ENCODE data around the gene LY9. TPM values are rescaled to one million over a fixed set of nuclear protein-coding genes. Genes with fewer than 3 reads are reported as not detected.
A peak's percentile ranks its signal among the peaks of the same experiment; 100 is the strongest.

The LY9 gene
- total RNA-seq, 2 donors from 2014 or later, result 0.33 to 1.6 TPM

- no peaks in the 10 kb centered on the region for H3K36me3 ChIP-seq (replicated peaks in 1 of 2; ENCODE audit: insufficient read depth in 1 of 2, low read depth in 2 of 2)
- H3K4me3 ChIP-seq, result no peak overlapping the region
- no peak overlapping the region for H3K27ac ChIP-seq
- no peaks in the 10 kb centered on the region for H3K9me3 ChIP-seq
- peaks cover 24% of the 10 kb centered on the region for H3K4me1 ChIP-seq
- intact Hi-C loops (cut with DNase I), result no loop called here
- WGBS, 2 donors, result 54 to 72% methylated on average over 5 to 7 of the region's 7 CpGs
- no peak for TF ChIP-seq POLR2A (IDR thresholded peaks at IDR 0.05)
- TF ChIP-seq, protein P1, sequence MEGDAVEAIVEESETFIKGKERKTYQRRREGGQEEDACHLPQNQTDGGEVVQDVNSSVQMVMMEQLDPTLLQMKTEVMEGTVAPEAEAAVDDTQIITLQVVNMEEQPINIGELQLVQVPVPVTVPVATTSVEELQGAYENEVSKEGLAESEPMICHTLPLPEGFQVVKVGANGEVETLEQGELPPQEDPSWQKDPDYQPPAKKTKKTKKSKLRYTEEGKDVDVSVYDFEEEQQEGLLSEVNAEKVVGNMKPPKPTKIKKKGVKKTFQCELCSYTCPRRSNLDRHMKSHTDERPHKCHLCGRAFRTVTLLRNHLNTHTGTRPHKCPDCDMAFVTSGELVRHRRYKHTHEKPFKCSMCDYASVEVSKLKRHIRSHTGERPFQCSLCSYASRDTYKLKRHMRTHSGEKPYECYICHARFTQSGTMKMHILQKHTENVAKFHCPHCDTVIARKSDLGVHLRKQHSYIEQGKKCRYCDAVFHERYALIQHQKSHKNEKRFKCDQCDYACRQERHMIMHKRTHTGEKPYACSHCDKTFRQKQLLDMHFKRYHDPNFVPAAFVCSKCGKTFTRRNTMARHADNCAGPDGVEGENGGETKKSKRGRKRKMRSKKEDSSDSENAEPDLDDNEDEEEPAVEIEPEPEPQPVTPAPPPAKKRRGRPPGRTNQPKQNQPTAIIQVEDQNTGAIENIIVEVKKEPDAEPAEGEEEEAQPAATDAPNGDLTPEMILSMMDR (IDR thresholded peaks at IDR 0.05), result peak; percentile 37 to 76 (median 64)
- DNase-seq (peak; percentile 54 to 70 (median 62)), ATAC-seq (peak; percentile 30)
- no peaks in the 10 kb centered on the region for H3K27me3 ChIP-seq
Measured at GRCh38 chr1:160777486-160778089, 18.4 kb upstream of the LY9 start.

- no peak for TF ChIP-seq POLR2A (IDR thresholded peaks at IDR 0.05)
- TF ChIP-seq, protein P1 (IDR thresholded peaks at IDR 0.05), result no peak
Measured at GRCh38 chr1:160778976-160779375, 17.0 kb upstream of the LY9 start.

GRCh38 chr1:160779626-160780397, 16.2 kb upstream of the LY9 start:
- ATAC-seq (no peak), DNase-seq (peak in 2 of 4 donors; percentile 23 to 26)
- H3K36me3 ChIP-seq (replicated peaks in 1 of 2; ENCODE audit: insufficient read depth in 1 of 2, low read depth in 2 of 2), result no peaks in the 10 kb centered on the region
- no peaks in the 10 kb centered on the region for H3K9me3 ChIP-seq
- no peak overlapping the region for H3K27ac ChIP-seq
- H3K27me3 ChIP-seq, result no peaks in the 10 kb centered on the region
- intact Hi-C loops (cut with DNase I), result no loop called here
- TF ChIP-seq, protein P1 (IDR thresholded peaks at IDR 0.05), result peak in 3 of 7 experiments; percentile 13 to 20 (median 13)
- no peak for TF ChIP-seq POLR2A (IDR thresholded peaks at IDR 0.05)
- peaks cover 25% of the 10 kb centered on the region for H3K4me1 ChIP-seq
- WGBS, 2 donors, result 87 to 90% methylated on average over 12 to 17 of the region's 18 CpGs
- no peak overlapping the region for H3K4me3 ChIP-seq

More at GRCh38 chr1:160778976-160779375, 17.0 kb upstream of the LY9 start:
- no peak for DNase-seq
- 78 to 83% methylated on average over 6 of the region's 6 CpGs for WGBS, 2 donors
- H3K4me3 ChIP-seq, result no peak overlapping the region
- no peaks in the 10 kb centered on the region for H3K36me3 ChIP-seq (replicated peaks in 1 of 2; ENCODE audit: insufficient read depth in 1 of 2, low read depth in 2 of 2)
- H3K4me1 ChIP-seq, result peaks cover 25% of the 10 kb centered on the region
- H3K9me3 ChIP-seq, result no peaks in the 10 kb centered on the region
- ATAC-seq, result no peak
- no peaks in the 10 kb centered on the region for H3K27me3 ChIP-seq
- H3K27ac ChIP-seq, result no peak overlapping the region
- intact Hi-C loops (cut with DNase I), result no loop called here

GRCh38 chr1:160780398-160780755, 15.6 kb upstream of the LY9 start:
- no peaks in the 10 kb centered on the region for H3K27me3 ChIP-seq
- ATAC-seq (no peak), DNase-seq (no peak)
- no peak overlapping the region for H3K4me3 ChIP-seq
- TF ChIP-seq POLR2A (IDR thresholded peaks at IDR 0.05), result no peak
- intact Hi-C loops (cut with DNase I), result no loop called here
- 52 to 73% methylated on average over 2 of the region's 2 CpGs for WGBS, 2 donors
- H3K4me1 ChIP-seq, result peaks cover 25% of the 10 kb centered on the region
- no peaks in the 10 kb centered on the region for H3K9me3 ChIP-seq
- no peaks in the 10 kb centered on the region for H3K36me3 ChIP-seq (replicated peaks in 1 of 2; ENCODE audit: insufficient read depth in 1 of 2, low read depth in 2 of 2)
- no peak overlapping the region for H3K27ac ChIP-seq

- intact Hi-C loops (cut with DNase I), result no loop called here
- H3K9me3 ChIP-seq, result no peaks in the 10 kb centered on the region
- peaks cover 25% of the 10 kb centered on the region for H3K4me1 ChIP-seq
- peak; percentile 69 to 90 (median 77) for DNase-seq
- TF ChIP-seq POLR2A (IDR thresholded peaks at IDR 0.05), result no peak
- TF ChIP-seq, protein P1 (IDR thresholded peaks at IDR 0.05), result no peak
- H3K36me3 ChIP-seq (replicated peaks in 1 of 2; ENCODE audit: insufficient read depth in 1 of 2, low read depth in 2 of 2), result no peaks in the 10 kb centered on the region
- WGBS, 2 donors, result 32 to 42% methylated on average over 7 to 8 of the region's 8 CpGs
- peak; percentile 95 for ATAC-seq
- no peaks in the 10 kb centered on the region for H3K27me3 ChIP-seq
- no peak overlapping the region for H3K4me3 ChIP-seq
- H3K27ac ChIP-seq, result peak overlapping the region; percentile 61 to 83 (median 77)
Measured at GRCh38 chr1:160781186-160781766, 14.7 kb upstream of the LY9 start.
